GM18498 (cell line): ENCODE measurements around the gene TSPAN9.
A peak's percentile ranks its signal among the peaks of the same experiment; 100 is the strongest.

Source experiments
- ATAC-seq: cut with Tn5 transposase; IDR thresholded peaks from one replicate; pipeline ENCODE4 v1.9.1; 2021; ENCODE audit warnings: mild to moderate bottlenecking, moderate library complexity; ENCODE audit not compliant: unreplicated experiment

TSPAN9 gene, protein sequence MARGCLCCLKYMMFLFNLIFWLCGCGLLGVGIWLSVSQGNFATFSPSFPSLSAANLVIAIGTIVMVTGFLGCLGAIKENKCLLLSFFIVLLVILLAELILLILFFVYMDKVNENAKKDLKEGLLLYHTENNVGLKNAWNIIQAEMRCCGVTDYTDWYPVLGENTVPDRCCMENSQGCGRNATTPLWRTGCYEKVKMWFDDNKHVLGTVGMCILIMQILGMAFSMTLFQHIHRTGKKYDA

DNA sequence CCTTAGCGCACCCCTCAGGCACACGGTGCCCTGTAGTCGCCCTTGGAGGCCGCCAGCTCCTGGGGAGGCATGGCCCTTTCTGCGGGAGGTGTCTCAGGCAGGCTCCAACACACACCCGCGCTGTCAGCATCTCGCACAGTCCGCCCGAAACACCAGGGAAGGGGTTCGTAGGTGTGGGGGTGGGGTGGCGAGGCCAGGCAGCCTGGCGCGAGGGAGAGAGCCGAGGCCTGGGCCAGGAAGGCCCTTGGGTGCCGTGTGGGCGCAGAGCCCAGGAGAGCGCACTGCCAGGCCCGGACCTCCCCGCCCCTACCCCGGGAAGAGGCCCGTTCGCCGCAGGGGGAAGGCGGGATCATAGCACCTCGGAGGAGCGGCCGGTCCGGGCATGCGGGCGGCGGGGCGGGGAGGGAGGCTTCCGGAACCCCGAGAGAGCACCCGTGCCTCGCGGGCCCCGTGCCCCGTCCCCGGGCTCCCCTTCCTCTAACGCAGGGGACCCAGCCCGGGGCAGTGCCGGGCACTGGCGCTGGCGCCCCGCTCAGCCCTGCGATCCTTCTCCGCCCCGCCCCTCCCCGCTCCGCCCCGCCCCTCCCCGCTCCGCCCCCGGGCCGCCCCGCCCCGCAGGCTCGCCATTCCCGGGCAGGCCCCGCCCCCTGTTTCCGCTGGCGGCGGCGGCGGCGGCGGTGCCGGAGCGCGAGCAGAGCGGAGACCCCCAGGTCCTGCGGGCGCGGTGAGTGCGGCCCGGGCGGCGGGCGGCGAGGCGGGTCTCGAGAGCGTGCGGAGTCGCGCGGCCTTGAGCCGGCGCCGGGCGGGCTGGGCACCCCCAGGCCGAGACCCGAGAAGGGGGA is at the start of gene TSPAN9:
Gene TSPAN9 (plus strand): TSS at position 650 of the 842 bp plus-strand sequence. CDS start 123,815 bp downstream, outside the sequence.
- peak; percentile 71 for ATAC-seq

DNA sequence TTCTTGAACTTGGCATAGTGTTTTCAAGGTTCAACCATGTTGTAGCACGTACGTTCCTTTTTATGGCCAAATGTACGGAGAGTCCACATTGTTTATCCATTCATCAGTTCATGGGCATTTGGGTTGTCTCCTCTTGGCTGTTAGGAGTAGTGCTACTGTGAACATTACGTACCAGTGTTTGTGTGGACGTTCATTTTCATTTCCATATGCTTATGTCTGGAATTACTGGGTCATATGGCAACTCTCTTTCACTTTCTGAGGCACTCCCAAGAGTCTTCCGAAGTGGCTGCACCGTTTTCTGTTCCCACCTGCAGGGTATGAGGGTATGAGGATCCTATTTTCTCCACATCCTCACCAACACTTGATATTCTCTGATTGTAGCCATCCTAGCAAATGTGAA is 49.1 kb upstream of the TSPAN9 start:
- no peak for ATAC-seq

DNA sequence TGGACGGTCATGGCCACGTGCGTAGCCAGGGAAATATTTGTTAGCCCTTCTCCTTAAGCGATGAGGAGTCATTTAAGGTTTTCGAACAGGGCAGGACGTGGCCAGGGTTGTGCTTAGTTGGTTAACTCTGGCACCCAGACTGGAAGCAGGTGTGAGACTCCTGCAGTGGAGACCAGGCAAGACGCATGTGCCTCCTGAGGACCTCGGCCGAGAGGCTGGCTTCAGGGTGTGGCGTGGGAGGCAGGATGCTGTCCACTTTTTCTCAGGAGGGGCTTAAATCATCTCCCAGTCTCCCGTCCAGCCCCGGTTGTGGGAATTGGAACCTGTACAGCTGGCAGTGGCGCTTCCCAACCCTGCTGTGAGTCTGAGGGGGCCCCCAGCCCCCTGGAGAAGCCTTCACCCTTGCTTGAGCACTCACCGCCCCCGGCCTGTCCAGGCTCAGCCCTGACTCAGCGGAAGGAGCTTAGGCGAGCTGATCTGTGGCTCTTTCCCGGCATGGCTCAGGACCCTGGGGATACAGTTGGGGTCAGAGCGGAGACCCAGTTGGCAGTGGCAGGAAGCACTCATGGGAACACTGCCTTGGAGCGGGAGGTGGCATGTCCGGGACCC is 46.3 kb upstream of the TSPAN9 start:
- ATAC-seq, result no peak

DNA sequence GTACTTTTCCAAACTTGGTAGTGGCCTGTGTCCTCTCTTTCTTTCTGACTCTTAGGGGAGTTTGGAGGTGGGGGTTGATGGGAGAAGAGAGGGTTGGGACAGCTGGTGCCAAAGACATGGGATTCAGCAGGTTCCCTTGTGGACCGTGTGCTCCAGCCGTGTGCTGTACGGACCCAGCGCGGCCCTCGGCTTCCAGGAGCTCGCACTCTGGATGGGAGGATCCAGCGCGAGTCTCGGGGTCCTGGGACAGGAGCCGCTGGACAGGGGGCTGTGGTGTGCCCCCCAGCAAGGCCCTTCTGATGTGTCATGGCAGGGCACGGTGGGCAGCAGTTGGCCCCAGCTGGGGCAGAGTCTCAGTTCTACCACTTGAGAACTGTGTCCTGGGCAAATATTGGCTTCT is 45.0 kb upstream of the TSPAN9 start:
- no peak for ATAC-seq

DNA sequence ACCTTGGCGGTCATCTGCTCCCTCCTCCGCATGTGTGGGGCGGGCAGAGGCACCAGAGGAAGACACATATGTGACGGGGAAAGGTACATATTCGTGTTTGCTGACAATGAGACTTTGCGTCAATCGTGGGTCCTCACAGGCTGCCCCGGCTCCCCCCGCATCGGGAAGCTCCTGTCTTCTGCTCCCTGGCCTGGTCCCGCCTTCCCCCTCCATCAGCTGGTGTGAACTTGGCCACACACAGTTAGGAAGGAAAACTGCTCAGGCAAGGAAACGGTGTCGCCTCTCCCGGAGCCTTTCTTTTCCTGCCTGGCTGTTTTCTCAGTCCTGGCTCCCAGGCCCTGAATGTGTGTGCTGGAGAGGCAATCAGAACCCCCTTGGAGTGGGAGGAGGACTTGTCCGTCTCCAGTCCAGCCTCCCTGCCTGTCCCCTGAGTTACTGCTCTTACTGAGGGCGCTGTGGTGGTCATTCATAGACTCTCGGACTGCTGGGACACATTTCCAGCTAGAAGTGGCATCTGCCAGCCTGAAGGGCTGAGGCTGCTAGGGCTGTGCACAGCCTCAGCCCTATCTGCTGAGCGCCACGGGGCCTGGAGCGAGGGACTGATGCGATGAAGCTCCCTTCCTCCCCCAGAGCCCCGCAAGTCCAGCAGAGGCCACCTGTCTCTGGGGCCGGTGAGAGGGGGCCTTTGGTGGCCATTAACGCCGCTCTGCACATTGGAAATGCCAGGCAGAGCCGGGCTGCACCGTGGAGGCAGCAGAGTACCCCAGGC is 44.2 kb upstream of the TSPAN9 start:
- no peak for ATAC-seq

DNA sequence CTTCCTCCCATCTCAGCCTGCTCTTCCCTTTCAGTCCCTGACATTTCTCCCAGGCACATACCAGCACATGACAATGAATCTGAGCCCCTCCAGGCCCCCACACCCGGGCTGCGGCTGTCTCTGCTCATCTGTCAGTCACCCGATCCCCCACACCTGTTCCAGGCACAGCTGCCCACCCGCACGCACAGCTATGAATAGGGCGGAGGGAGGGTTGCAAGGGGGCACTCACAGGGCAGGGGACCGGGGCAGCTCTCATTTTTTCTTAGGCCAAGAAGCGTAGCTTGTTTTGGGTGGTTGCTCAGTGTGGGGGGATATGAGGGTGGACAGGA is 43.7 kb upstream of the TSPAN9 start:
- no peak for ATAC-seq

DNA sequence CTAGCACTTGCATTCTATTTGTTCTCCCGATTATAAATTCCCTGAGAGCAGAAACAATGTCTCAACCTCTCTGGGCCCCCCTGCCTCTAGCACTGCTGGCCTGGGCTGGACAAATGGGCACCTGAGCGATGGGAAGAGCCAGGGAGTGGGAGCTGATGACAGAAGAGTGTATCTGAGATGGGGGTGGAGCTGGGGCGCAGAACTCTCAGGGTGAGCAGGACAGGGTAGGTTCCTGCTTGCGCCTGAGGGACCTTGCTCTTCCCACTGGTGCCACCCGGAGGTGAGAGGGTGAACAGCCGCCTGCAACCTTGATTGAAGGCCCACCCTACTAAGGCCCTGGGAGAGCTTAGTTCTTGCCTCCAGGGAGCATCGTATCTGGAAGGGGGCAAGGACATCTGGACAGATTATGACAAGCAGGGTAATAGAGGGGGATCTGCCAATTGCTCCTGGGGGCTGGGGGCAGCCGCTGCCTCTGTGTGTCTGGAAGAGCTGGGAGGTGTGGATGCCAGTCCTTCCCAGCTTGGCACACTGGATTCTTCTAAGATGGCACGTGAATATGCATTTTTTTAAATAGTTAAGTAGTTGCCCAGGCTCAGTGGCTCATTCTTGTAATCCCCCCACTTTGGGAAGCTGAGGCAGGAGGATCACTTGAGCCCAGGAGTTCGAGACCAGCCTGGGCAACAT is 43.0 kb upstream of the TSPAN9 start:
- ATAC-seq, result peak; percentile 69

DNA sequence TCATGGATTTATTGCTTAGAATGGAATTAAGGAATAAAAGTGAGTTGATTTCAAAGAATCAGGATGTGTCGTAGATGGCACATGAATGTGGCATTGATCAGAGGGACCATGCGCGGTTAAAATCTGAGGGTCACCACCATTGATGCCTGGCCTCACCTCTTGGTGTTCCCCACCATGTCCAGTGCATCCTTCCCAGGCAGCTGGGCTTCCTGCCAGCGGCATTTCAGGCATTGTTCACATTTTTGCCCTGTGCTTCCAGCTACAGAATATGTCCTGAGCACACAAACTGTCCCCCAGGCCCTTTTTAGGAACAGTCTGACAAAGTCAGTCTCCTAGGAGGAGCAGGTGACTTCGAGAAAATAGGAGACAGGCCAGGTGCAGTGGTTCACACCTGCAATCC is 42.0 kb upstream of the TSPAN9 start:
- ATAC-seq, result no peak

DNA sequence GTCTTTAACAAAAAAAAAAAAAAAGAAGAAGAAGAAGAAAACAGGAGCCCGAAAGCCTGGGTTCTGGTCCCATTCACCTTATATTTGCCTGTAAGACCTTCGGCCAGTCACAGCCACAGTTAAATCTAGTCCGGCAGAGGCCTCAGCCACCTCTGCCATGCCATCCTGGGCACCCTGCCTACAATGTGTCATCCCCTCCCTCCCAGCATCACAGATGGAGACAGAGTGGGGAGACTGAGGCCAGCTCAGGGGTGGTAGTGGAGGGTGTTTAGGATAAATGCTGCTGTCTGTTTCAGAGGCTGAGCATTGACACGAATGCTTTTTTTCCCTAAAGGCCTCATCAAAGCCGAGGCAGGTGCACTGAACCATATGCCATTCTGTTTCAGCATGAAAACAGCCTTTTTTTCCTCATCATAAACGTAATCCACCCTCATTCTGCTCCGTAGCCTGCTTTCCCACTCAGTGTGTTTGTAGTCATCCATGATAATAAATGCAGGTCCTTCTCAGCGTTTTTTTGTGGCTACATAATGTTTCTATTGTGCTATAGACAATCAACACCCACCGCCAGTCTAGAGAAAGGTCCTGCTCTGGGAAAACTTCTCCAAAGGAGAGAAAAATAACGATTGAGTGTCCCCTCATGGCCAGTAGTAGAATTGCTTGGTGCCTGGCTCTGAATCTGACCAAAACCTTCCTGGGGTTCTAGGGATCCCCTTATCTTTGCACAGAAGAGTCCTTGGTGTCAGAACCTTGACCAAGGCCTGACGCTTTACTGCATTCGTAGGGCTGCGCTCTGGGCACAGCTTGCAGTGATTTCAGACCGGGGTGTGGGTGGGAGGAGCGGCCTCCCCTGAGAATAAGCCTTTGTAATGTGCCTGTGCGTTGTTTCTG is 41.1 kb upstream of the TSPAN9 start:
- no peak for ATAC-seq

DNA sequence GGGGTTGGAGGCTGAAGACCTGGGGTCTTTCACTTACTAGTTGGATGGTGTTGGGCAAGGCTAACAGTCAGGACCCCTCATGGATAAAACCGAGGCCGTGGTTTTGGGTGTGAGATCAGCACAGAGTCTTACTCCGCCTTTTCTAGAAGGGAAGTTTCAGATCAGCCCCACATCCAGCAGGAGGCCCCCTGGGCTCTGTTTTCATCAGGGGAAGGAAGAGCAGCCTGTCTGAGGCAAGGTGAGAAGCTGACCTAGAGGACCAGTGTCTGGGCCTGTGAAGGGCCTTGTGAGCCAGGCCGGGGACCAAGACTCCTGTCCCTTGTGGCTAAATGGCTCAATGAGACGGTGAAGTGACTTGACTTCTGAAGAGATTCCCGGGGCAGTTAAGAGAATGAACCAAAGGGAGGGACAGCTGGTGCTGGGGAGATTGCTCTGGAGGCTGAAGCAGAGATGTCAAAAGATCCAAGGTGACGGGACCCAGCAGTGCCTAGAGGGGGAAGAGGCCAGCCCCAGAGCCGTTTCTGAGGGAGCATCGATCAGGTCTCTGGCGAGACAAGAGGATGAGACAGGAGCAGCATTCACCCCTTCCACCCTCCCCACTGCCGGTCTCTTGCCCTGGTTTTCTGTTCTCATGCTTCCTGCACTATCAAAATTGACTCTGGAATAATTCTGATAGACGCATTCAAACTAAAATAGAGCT is 40.1 kb upstream of the TSPAN9 start:
- ATAC-seq, result no peak

DNA sequence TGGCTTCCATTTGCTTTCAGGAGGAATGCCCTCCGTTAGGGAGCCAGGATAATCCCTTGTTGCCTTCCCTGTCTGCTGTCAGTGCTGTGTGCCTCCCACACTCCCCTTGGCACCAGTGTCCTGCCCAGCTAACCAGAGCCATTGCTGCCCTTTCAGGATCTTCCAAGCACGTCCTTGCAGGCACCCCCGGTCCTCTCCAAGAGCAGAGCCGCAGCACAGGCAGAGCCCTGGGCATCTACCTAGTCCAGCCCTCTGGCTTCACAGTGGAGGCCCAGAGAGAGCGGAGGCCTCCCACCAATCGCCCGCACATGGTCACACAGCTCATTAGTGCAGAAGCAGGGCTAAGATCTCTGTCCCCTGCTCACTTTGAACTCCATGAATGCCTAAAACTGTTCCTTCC is 39.0 kb upstream of the TSPAN9 start:
- ATAC-seq, result no peak

DNA sequence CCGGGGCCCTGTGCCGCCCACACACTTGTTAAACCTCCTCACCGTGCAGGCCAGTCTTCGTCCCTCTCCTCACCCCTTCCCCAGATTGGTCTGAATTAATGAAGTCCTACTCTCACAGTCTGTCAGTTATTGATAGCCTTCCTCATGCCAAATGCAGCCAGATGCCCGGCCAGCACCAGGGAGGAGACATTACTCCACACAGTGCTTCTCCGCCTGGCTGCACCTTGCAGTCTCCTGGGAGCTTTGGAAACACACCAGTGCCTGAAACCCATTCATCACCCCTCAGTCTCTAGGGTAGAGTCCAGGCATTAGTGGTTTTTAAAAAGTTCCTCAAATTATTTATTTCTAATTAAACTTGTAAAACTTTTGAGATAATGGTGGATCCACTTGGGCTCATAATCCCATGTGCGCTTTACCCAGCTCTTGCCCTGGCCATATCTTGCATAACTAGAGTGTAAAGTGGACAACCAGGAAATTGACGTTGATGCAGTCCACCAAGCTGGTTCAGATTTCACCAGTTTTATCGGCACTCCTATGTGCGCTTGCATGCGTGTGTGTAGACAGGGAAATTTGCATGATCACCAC is 38.2 kb upstream of the TSPAN9 start:
- ATAC-seq, result no peak

DNA sequence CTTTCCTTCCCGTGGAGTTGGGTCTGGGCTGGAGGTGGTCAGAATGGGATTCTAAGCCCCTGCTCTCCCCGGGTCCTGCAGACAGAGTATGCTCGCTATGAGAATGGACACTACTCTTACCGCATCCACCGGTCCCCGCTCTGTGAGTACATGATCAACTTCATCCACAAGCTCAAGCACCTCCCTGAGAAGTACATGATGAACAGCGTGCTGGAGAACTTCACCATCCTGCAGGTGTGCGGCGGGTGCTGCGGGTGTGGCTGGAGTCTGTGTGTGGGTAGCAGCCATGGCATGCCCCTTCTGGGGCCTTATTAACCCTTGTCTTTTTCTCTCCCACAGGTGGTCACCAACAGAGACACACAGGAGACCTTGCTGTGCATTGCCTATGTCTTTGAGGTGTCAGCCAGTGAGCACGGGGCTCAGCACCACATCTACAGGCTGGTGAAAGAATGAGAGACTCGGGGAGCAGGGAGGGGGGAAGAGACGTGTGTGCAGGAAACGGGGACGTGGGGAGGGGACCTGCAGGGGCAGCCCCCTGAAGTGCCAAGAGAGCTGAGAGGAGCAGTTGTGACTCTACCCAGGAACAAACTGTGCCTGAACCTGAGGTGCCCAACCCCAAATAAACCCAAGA is 37.0 kb upstream of the TSPAN9 start:
- ATAC-seq, result no peak

DNA sequence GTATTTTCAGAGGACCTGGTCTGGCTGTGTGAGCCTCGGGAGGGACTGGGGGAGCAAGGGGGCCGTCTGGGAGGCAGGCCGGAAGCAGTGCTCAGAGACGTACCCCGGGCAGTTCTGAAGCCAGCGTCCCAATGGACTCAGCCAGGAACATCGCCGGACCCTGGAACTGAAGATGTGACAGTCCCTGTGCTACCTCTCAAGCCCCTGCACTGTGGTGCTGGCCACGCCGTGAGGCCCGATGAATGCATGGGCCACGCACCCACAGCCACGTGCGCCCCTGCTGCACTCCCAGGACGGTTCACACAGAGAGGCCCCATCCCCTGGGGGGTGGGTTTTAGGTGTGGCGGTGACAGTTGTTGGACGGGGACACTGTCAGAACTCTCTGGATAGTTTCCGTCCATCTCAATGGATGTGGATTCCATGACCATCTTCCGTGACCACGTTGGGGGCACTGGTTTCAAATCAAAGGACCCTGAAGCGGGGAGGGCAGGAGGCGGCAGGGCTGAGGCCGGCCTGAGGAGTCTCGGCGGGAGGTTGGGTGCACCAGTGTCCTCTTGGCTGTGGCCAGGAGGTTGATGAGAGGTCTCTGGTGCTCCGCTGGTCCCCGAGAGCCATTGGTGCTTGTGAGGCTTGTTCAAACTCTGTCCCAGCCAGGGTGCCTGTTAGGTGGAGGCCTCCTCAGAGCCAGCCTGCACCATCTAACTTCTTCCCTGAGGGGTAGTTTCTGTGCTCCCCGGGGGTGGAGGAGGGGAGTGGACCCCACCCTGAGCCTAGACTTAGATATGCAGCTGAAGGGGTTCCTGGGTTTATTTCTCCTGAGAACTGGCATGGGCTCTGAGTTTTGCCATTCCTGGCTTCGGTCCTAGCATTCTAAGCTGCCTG is 36.3 kb upstream of the TSPAN9 start:
- ATAC-seq, result no peak

DNA sequence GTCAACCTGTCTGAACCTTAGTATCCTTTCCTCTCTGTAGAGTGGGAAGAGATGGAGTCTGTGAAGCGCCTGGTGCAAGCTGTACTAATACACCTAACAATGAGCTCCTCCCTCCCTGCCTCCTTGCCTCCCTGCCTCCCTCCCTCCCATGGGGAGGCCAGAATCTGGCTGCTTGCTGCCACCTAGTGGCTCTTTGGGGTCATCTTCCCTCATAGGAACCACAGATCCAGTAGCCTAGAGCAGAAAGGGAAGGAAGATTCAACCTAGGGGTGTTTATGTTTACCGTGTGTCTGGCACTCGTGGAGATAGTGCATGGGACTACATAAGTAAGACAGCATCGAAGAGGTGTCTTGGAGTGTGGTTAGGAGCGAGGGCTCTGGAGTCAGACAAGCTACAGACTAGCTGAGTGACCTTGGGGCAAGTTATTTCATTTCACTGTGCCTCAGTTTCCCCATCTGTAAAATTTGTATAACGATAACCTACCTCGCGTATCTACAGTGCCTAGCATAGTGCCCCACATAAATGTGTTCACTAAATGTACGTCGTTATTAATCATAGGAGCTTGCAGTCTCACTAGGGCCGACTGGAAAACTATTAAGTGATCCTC is 35.5 kb upstream of the TSPAN9 start:
- ATAC-seq, result peak; percentile 65

DNA sequence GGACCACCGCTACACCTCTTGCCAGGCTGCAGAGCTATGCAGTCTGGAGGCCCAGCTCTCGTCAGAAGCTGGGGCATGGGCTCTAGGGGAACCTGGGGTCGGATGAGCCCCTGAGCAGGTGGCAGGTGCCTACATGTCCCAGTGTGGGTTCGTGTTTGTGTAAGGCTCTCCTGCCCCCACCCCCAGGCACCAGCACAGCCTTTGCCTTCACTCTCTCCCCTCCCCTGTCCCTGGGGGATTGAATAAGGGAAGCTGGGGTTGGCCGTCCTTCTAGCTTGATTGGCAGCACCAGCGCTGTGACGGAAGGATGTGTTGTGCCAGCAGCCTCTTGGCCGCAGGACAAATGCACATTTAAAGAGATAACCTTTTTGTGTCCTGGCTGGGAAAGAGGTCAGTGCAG is 34.8 kb upstream of the TSPAN9 start:
- no peak for ATAC-seq

DNA sequence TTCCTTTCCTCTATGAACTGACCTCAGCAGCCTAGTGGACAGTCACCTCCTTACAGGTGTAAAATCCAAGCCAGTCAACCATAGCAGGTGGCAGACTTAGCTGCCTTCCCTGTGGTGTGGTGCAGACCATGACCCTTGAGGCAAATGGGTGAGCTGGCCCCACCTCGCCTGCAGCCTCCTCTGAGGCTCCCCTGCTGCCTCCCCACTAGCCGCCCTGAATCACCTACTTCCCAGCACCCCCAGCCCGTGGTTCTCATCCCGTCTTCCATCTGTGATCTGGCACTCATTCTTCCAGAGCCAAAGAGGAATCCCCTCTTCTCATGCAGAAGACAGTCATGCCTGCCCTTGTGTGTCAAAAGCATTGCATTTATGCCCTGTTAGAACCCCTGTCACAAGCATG is 34.4 kb upstream of the TSPAN9 start:
- no peak for ATAC-seq
